OCI-LY7 (cell line): Measurements from ENCODE around the gene DDN. TPM values are rescaled to one million over a fixed set of nuclear protein-coding genes. Genes with fewer than 3 reads are reported as not detected.

ENCODE experiments used
- BruUV-seq: library from RNA; stranded (reverse); fragments of 400-500 nt; replicated peaks from 2 replicates; lab custom pipeline; 2021; lab: Mats Ljungman, UMichigan
- CTCF ChIA-PET: fragments of 300-600 bp; sonication (Branson Sonifier 250); formaldehyde crosslinking; loops from one replicate; lab custom pipeline; 2022; ENCODE audit warnings: antibody characterized with exemption; ENCODE audit not compliant: unreplicated experiment; lab: Charles Lee
- POLR2A ChIA-PET: fragments of 300-600 bp; sonication (Branson Sonifier 250); formaldehyde crosslinking; loops from one replicate; lab custom pipeline; 2022; ENCODE audit warnings: antibody characterized with exemption; lab: Charles Lee
- DNase-seq: peaks from one replicate; pipeline ENCODE4 v3.0.0-alpha.2; 2015; ENCODE audit warnings: low spot score
- H2AFZ ChIP-seq: fragments of 200-600 bp; sonication (generic), shearing (Covaris generic); 2 replicates; pipeline ENCODE4 v1.6.1; 2014; ENCODE audit warnings: mild to moderate bottlenecking, antibody characterized with exemption, low read length, moderate library complexity
- H3K27ac ChIP-seq: fragments of 200-600 bp; sonication (generic); 2 replicates; pipeline ENCODE4 v1.5.1; 2014; ENCODE audit warnings: mixed run types, low read depth, mild to moderate bottlenecking, moderate library complexity, low read length, inconsistent platforms; ENCODE audit not compliant: poor library complexity, severe bottlenecking
- H3K36me3 ChIP-seq: fragments of 200-600 bp; sonication (generic); 2 replicates; pipeline ENCODE4 v1.6.1; 2014; ENCODE audit warnings: mild to moderate bottlenecking, antibody characterized with exemption, low read length, moderate library complexity, mixed read lengths; ENCODE audit not compliant: insufficient read depth
- H3K4me1 ChIP-seq: fragments of 200-600 bp; sonication (generic); 2 replicates; pipeline ENCODE4 v1.5.1; 2014; ENCODE audit warnings: mild to moderate bottlenecking, low read length; ENCODE audit not compliant: insufficient read depth, poor library complexity, severe bottlenecking
- H3K4me2 ChIP-seq: fragments of 200-600 bp; sonication (generic); 2 replicates; pipeline ENCODE4 v1.6.1; 2014; ENCODE audit warnings: mild to moderate bottlenecking, low read length
- H3K4me3 ChIP-seq: fragments of 200-600 bp; sonication (generic); 2 replicates; pipeline ENCODE4 v1.5.1; 2014; ENCODE audit warnings: mild to moderate bottlenecking, low read depth, low read length; ENCODE audit not compliant: poor library complexity, severe bottlenecking
- H3K79me2 ChIP-seq: fragments of 200-600 bp; sonication (generic); 2 replicates; pipeline ENCODE4 v1.6.1; 2016; ENCODE audit warnings: low read depth, mild to moderate bottlenecking, low read length, moderate library complexity, mixed read lengths; ENCODE audit not compliant: insufficient read depth
- H3K9me2 ChIP-seq: fragments of 200-600 bp; sonication (generic); 2 replicates; pipeline ENCODE4 v1.6.1; 2016; ENCODE audit warnings: mild to moderate bottlenecking, low read length, mixed read lengths; ENCODE audit not compliant: insufficient read depth
- H3K9me3 ChIP-seq: fragments of 200-600 bp; sonication (generic); 2 replicates; pipeline ENCODE4 v1.6.1; 2014; ENCODE audit warnings: mild to moderate bottlenecking, mixed run types, low read length, mixed read lengths
- H4K20me1 ChIP-seq: fragments of 200-600 bp; sonication (generic); 2 replicates; pipeline ENCODE4 v1.6.1; 2014; ENCODE audit warnings: mild to moderate bottlenecking, antibody characterized with exemption, low read length, moderate library complexity, mixed read lengths; ENCODE audit not compliant: insufficient read depth
- EZH2phosphoT487 ChIP-seq: fragments of 200-600 bp; sonication (generic); IDR thresholded peaks from 2 replicates; pipeline ENCODE4 v1.6.1; 2018; ENCODE audit warnings: low read depth, borderline replicate concordance, mild to moderate bottlenecking, mixed run types, antibody characterized with exemption, low read length, moderate library complexity, mixed read lengths
- intact Hi-C: fragments of 100-400 bp; cut with micrococcal nuclease; formaldehyde crosslinking; loops from one replicate; pipeline ENCODE4 v1.10.0; 2022; ENCODE audit not compliant: unreplicated experiment
- total RNA-seq, 2 experiments: library from RNA; depleted of rRNA in 1 of 2; stranded (reverse); fragments of >200 nt in 1 of 2; shearing (Covaris generic) in 1 of 2; gene quantifications; 2 replicates each; pipeline ENCODE4 v1.2.3, GENCODE V29; 2014 to 2022
- TF ChIP-seq, protein P1 (sequence below): fragments of 200-600 bp; sonication (generic); conservative IDR thresholded peaks from 2 replicates; pipeline ENCODE4 v1.5.1; 2014; ENCODE audit warnings: mild to moderate bottlenecking, antibody characterized with exemption, low read length, moderate library complexity, mixed read lengths

The DDN gene
- total RNA-seq, 2 experiments from 2014 or later: 0.13 TPM; not detected in 1

DNA sequence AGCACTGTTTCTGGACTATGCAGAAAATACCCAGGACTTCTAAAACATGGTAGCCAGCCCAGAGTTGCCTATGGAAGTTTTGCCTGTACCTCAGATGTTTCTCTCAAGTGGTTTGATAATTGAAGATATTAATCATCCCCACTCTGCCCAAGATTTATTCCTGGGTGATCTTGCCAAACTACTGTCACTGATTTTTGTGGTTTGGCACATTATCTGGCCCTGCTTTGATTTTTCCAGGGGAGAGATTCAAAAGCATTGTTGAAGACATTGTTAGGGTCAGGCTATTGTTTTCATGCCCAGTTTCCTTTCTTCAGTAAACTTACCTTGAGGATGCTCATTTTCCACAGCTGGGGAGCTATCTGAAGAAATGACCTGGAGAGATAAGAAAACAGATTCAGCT is 13.6 kb upstream of the DDN start:
- no peak overlapping the region for H3K4me3 ChIP-seq
- no TSS peak for BruUV-seq
- H3K9me2 ChIP-seq: no peaks in the 10 kb centered on the region
- H2AFZ ChIP-seq: no peak overlapping the region
- peaks cover 5% of the 10 kb centered on the region; the same call in 1 of the 2 replicates for H3K79me2 ChIP-seq
- intact Hi-C loops: no loop called here
- POLR2A ChIA-PET: no interaction called here
- H3K4me1 ChIP-seq: peaks cover 6% of the 10 kb centered on the region
- DNase-seq: no peak
- H3K4me2 ChIP-seq: no peak overlapping the region
- TF ChIP-seq EZH2phosphoT487: no peak
- TF ChIP-seq, protein P1, sequence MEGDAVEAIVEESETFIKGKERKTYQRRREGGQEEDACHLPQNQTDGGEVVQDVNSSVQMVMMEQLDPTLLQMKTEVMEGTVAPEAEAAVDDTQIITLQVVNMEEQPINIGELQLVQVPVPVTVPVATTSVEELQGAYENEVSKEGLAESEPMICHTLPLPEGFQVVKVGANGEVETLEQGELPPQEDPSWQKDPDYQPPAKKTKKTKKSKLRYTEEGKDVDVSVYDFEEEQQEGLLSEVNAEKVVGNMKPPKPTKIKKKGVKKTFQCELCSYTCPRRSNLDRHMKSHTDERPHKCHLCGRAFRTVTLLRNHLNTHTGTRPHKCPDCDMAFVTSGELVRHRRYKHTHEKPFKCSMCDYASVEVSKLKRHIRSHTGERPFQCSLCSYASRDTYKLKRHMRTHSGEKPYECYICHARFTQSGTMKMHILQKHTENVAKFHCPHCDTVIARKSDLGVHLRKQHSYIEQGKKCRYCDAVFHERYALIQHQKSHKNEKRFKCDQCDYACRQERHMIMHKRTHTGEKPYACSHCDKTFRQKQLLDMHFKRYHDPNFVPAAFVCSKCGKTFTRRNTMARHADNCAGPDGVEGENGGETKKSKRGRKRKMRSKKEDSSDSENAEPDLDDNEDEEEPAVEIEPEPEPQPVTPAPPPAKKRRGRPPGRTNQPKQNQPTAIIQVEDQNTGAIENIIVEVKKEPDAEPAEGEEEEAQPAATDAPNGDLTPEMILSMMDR: no peak
- no peaks in the 10 kb centered on the region for H4K20me1 ChIP-seq
- peaks cover 20% of the 10 kb centered on the region for H3K36me3 ChIP-seq
- no peaks in the 10 kb centered on the region for H3K9me3 ChIP-seq
- CTCF ChIA-PET: no interaction called here
- H3K27ac ChIP-seq: no peak overlapping the region

DNA sequence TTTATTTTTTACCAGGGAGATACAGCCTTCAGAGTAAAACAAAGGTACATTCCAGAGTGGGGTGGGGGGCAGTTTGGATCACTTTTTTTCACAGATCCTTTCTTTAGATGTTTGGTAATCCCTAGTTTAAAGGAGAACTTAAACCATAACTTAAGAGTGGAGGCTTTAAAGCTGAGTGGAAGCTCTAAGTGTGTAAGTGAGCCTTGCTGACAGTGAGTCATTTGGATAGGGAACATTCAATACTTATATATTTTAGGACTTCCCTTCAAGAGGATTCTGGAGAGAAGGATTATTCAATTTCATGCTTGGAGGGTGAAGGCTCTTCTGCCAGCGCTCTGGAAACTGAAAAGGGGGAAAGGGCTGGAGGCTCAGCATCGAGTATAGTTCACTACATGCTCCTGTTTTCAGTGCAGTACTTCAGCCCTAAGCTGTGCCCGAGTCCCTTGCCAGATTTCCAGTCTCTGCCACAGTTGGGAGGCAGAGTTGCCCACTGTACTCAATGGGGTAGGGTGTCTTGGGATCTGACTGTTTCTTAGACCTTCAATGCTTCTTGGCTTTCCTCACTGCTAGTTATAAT is 11.0 kb upstream of the DDN start:
- no peak overlapping the region for H3K4me2 ChIP-seq
- no peaks in the 10 kb centered on the region for H3K9me2 ChIP-seq
- DNase-seq: no peak
- TSS peak; percentile 10 for BruUV-seq
- H3K4me3 ChIP-seq: no peak overlapping the region
- no peak overlapping the region for H3K27ac ChIP-seq
- TF ChIP-seq, protein P1: no peak
- no peak for TF ChIP-seq EZH2phosphoT487
- no peaks in the 10 kb centered on the region for H3K9me3 ChIP-seq
- POLR2A ChIA-PET: interaction anchor here (0.6 kb wide), 1 partner anchor 383 kb away, joined by 8 read pairs; no protein-coding TSS in a partner anchor
- intact Hi-C loops: no loop called here
- no peaks in the 10 kb centered on the region for H3K4me1 ChIP-seq
- H3K36me3 ChIP-seq: peaks cover 19% of the 10 kb centered on the region
- no peak overlapping the region for H2AFZ ChIP-seq
- H3K79me2 ChIP-seq: no peaks in the 10 kb centered on the region
- no peaks in the 10 kb centered on the region for H4K20me1 ChIP-seq
- CTCF ChIA-PET: no interaction called here

DNA sequence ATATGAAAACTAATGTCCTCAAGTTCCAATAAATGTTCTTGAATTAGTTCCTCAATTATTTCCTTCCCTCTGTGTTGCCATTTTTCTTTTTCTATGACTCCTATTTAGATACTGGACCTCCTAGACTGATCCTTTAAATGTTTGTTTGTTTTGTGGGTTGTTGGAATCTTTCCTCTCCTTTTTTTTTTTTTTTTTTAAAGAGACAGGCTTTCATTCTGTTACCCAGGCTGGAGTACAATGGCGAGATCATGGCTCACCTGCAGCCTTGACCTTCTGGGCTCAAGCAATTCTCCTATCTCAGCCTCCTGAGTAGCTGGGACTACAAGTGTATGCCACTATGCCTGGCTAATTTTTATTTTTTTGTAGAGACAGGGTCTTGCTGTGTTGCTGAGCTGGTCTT is 9.8 kb upstream of the DDN start:
- no peaks in the 10 kb centered on the region for H3K9me3 ChIP-seq
- H3K79me2 ChIP-seq: no peaks in the 10 kb centered on the region
- ChIA-PET POLR2A (interaction anchor here (0.7 kb wide), 1 partner anchor 84 kb away, joined by 5 read pairs; the partner anchor contains the start of gene FKBP11), CTCF (no interaction called here)
- intact Hi-C loops: no loop called here
- H2AFZ ChIP-seq: no peak overlapping the region
- BruUV-seq: no TSS peak
- TF ChIP-seq, protein P1: no peak
- TF ChIP-seq EZH2phosphoT487: no peak
- no peak for DNase-seq
- H3K36me3 ChIP-seq: peaks cover 23% of the 10 kb centered on the region
- no peaks in the 10 kb centered on the region for H3K9me2 ChIP-seq
- H3K4me3 ChIP-seq: no peak overlapping the region
- H3K27ac ChIP-seq: no peak overlapping the region
- no peaks in the 10 kb centered on the region for H4K20me1 ChIP-seq
- H3K4me2 ChIP-seq: no peak overlapping the region
- no peaks in the 10 kb centered on the region for H3K4me1 ChIP-seq
